Neuronal stem cell (in vitro differentiated cells): ENCODE data around the gene OTOG. TPM values are rescaled to one million over a fixed set of nuclear protein-coding genes. Genes with fewer than 3 reads are reported as not detected.
A peak's percentile ranks its signal among the peaks of the same experiment; 100 is the strongest.

Source experiments
- DNase-seq: peaks from one replicate; pipeline ENCODE4 v3.0.0-alpha.2; 2013; ENCODE audit warnings: low spot score
- H2AFZ ChIP-seq: one replicate; pipeline ENCODE4 v1.6.1; 2013; ENCODE audit warnings: mild to moderate bottlenecking, low read length, inconsistent platforms
- H2AK5ac ChIP-seq: 2 replicates; pipeline ENCODE4 v1.6.1; 2013; ENCODE audit warnings: low read depth, mild to moderate bottlenecking, inconsistent platforms, low read length, moderate library complexity, mixed read lengths
- H2BK120ac ChIP-seq: 2 replicates; pipeline ENCODE4 v1.6.1; 2013; ENCODE audit warnings: low read depth, mild to moderate bottlenecking, inconsistent platforms, low read length, moderate library complexity, mixed read lengths
- H2BK12ac ChIP-seq: one replicate; pipeline ENCODE4 v1.6.1; 2013; ENCODE audit warnings: low read length, inconsistent platforms
- H2BK15ac ChIP-seq: 2 replicates; pipeline ENCODE4 v1.6.1; 2013; ENCODE audit warnings: mild to moderate bottlenecking, low read length, inconsistent platforms, mixed read lengths
- H2BK5ac ChIP-seq: one replicate; pipeline ENCODE4 v1.6.1; 2013; ENCODE audit warnings: inconsistent platforms, mild to moderate bottlenecking, low read length, moderate library complexity
- H3K14ac ChIP-seq: one replicate; pipeline ENCODE4 v1.6.1; 2013; ENCODE audit warnings: low read length, inconsistent platforms
- H3K18ac ChIP-seq: 2 replicates; pipeline ENCODE4 v1.6.1; 2013; ENCODE audit warnings: low read length, inconsistent platforms
- H3K23ac ChIP-seq: 2 replicates; pipeline ENCODE4 v1.6.1; 2013; ENCODE audit warnings: low read depth, mild to moderate bottlenecking, mixed read lengths, low read length, inconsistent platforms; ENCODE audit not compliant: poor library complexity
- H3K27ac ChIP-seq: replicated peaks from 3 replicates; pipeline ENCODE4 v1.5.1; 2013; ENCODE audit warnings: low read length, inconsistent platforms
- H3K27me3 ChIP-seq, 3 experiments: 2 replicates each; pipeline ENCODE4 v1.6.1; 2013; ENCODE audit warnings: low read length in 3 of 3, mild to moderate bottlenecking in 2 of 3, inconsistent platforms in 1 of 3, low read depth in 1 of 3, mixed read lengths in 1 of 3, moderate library complexity in 1 of 3; ENCODE audit not compliant: control insufficient read depth in 3 of 3, insufficient read depth in 3 of 3
- H3K36me3 ChIP-seq, 2 donors: replicated peaks in 1 of 2; 2 replicates each; pipeline ENCODE4 v1.6.1; 2013; ENCODE audit warnings: low read length in 2 of 2; ENCODE audit not compliant: control insufficient read depth in 2 of 2, insufficient read depth in 2 of 2
- H3K4ac ChIP-seq: 2 replicates; pipeline ENCODE4 v1.6.1; 2013; ENCODE audit warnings: inconsistent platforms, mild to moderate bottlenecking, low read length, moderate library complexity
- H3K4me1 ChIP-seq, 2 donors: 1 replicate in 1 of 2; 2 replicates in 1 of 2; pipeline ENCODE4 v1.6.1; 2013; ENCODE audit warnings: low read length in 2 of 2, low read depth in 1 of 2; ENCODE audit not compliant: control insufficient read depth in 2 of 2, insufficient read depth in 1 of 2
- H3K4me2 ChIP-seq: one replicate; pipeline ENCODE4 v1.6.1; 2013; ENCODE audit warnings: mild to moderate bottlenecking, low read length, inconsistent platforms; ENCODE audit not compliant: insufficient read depth, poor library complexity, severe bottlenecking
- H3K4me3 ChIP-seq, 2 donors: 2 replicates each; pipeline ENCODE4 v1.5.1; 2013; ENCODE audit warnings: low read length in 2 of 2, mild to moderate bottlenecking in 2 of 2, inconsistent platforms in 1 of 2, moderate library complexity in 1 of 2
- H3K79me1 ChIP-seq: one replicate; pipeline ENCODE4 v1.6.1; 2013; ENCODE audit warnings: low read depth, mild to moderate bottlenecking, inconsistent platforms, low read length, moderate library complexity
- H3K9ac ChIP-seq: one replicate; pipeline ENCODE4 v1.6.1; 2013; ENCODE audit warnings: mild to moderate bottlenecking, low read depth, low read length, inconsistent platforms; ENCODE audit not compliant: poor library complexity
- H3K9me3 ChIP-seq, 2 donors: replicated peaks in 1 of 2; 2 replicates each; pipeline versions ENCODE3 to v1.6.1; 2013; ENCODE audit warnings: low read length in 2 of 2, mild to moderate bottlenecking in 2 of 2, inconsistent platforms in 1 of 2, low read depth in 1 of 2, mixed read lengths in 1 of 2, moderate library complexity in 1 of 2; ENCODE audit not compliant: control insufficient read depth in 2 of 2, insufficient read depth in 1 of 2
- H4K8ac ChIP-seq: one replicate; pipeline ENCODE4 v1.6.1; 2013; ENCODE audit warnings: low read depth, mild to moderate bottlenecking, inconsistent platforms, low read length, moderate library complexity
- H4K91ac ChIP-seq: one replicate; pipeline ENCODE4 v1.6.1; 2013; ENCODE audit warnings: low read length, low read depth, mild to moderate bottlenecking, inconsistent platforms; ENCODE audit not compliant: poor library complexity
- WGBS, 2 donors: extraction: QIAGEN DNeasy Blood & Tissue Kit; methylation state at CpG; one replicate each; pipeline ENCODE4 v1.1.7; 2013; ENCODE audit warnings: missing lambda C conversion rate in 2 of 2, mixed read lengths in 1 of 2; ENCODE audit not compliant: insufficient read length in 2 of 2, insufficient replicate concordance in 1 of 2; ENCODE audit errors: extremely low coverage in 2 of 2; 5-methylcytosine and 5-hydroxymethylcytosine counted together
- polyA plus RNA-seq, 2 experiments: library from polyadenylated mRNA; stranded (reverse); fragments of 200-250 nt; gene quantifications; one replicate each; pipeline ENCODE4 v1.2.3, GENCODE V29; 2013

The OTOG gene
- polyA plus RNA-seq (2013, experiment 1 of 2), result 0.35 TPM
- 0.37 TPM for polyA plus RNA-seq (2013, experiment 2 of 2)

GRCh38 chr11:17547051-17547577 is at the start of gene OTOG:
OTOG (plus strand) TSS chr11:17547259; CDS start chr11:17547373, 114 bp downstream.
- Histone ChIP-seq H3K9me3 (no peaks in the 10 kb centered on the region), H2AK5ac (no peak within 1 kb of the TSS), H3K27ac (no peak within 1 kb of the TSS), H2BK12ac (no peak within 1 kb of the TSS), H3K27me3 (peaks cover 0 to 43% (median 17%) of the 10 kb centered on the region in 3 experiments), H4K91ac (no peak within 1 kb of the TSS), H3K4me3 (peak within 1 kb of the TSS in 1 of 2 donors; percentile 43), H4K8ac (no peak within 1 kb of the TSS), H3K79me1 (no peaks in the 10 kb centered on the region), H3K14ac (peak within 1 kb of the TSS; percentile 57), H2AFZ (peak within 1 kb of the TSS; percentile 76), H3K4me2 (peak within 1 kb of the TSS; percentile 55), H3K36me3 (no peaks in the 10 kb centered on the region), H3K18ac (peak within 1 kb of the TSS; percentile 84), H2BK5ac (no peak within 1 kb of the TSS), H2BK15ac (peak within 1 kb of the TSS; percentile 95), H3K4ac (peak within 1 kb of the TSS; percentile 15), H3K4me1 (peaks cover 0 to 14% of the 10 kb centered on the region in 2 donors), H2BK120ac (no peak within 1 kb of the TSS), H3K23ac (peak within 1 kb of the TSS; percentile 70), H3K9ac (peak within 1 kb of the TSS; percentile 75)
- DNase-seq, result peak; percentile 58
- no CpG with 5 or more reads among the region's 20 CpGs for WGBS, 2 donors

- Histone ChIP-seq H4K91ac (no peak overlapping the region), H3K27me3 (peaks cover 0 to 5% (median 0%) of the 10 kb centered on the region in 3 experiments), H2AK5ac (peak overlapping the region; percentile 14), H3K4ac (no peak overlapping the region), H3K79me1 (no peaks in the 10 kb centered on the region), H2BK120ac (no peak overlapping the region), H3K9me3 (no peaks in the 10 kb centered on the region), H3K4me1 (peaks cover 0 to 2% of the 10 kb centered on the region in 2 donors), H3K23ac (peak overlapping the region; percentile 66), H3K4me3 (no peak overlapping the region), H2AFZ (no peak overlapping the region), H2BK15ac (no peak overlapping the region), H3K9ac (peak overlapping the region; percentile 45), H4K8ac (no peak overlapping the region), H3K4me2 (no peak overlapping the region), H2BK12ac (no peak overlapping the region), H3K18ac (peak overlapping the region; percentile 41), H3K14ac (no peak overlapping the region), H2BK5ac (no peak overlapping the region), H3K36me3 (no peaks in the 10 kb centered on the region), H3K27ac (no peak overlapping the region)
- WGBS, 2 donors, result no CpG with 5 or more reads among the region's 4 CpGs
- no peak for DNase-seq
These were observed 49.0 kb upstream of the OTOG start for GRCh38 chr11:17498058-17498457.

- H2BK12ac ChIP-seq, result no peak overlapping the region
- no peak overlapping the region for H4K91ac ChIP-seq
- no peak overlapping the region for H3K27ac ChIP-seq
- H2BK5ac ChIP-seq, result no peak overlapping the region
- no peaks in the 10 kb centered on the region for H3K36me3 ChIP-seq
- H3K9me3 ChIP-seq, result no peaks in the 10 kb centered on the region
- H3K9ac ChIP-seq, result no peak overlapping the region
- H3K4me2 ChIP-seq, result no peak overlapping the region
- H2BK15ac ChIP-seq, result no peak overlapping the region
- H3K27me3 ChIP-seq, result peaks cover 0 to 5% (median 0%) of the 10 kb centered on the region in 3 experiments
- no peaks in the 10 kb centered on the region for H3K79me1 ChIP-seq
- H3K23ac ChIP-seq, result no peak overlapping the region
- no peak overlapping the region for H2BK120ac ChIP-seq
- H3K4ac ChIP-seq, result no peak overlapping the region
- H3K4me3 ChIP-seq, result no peak overlapping the region
- H3K4me1 ChIP-seq, result peaks cover 0 to 2% of the 10 kb centered on the region in 2 donors
- no peak overlapping the region for H3K18ac ChIP-seq
- no peak overlapping the region for H2AFZ ChIP-seq
- no peak for DNase-seq
- no peak overlapping the region for H3K14ac ChIP-seq
- H4K8ac ChIP-seq, result no peak overlapping the region
- no CpG with 5 or more reads among the region's 5 CpGs for WGBS, 2 donors
- H2AK5ac ChIP-seq, result no peak overlapping the region
These were observed 48.6 kb upstream of the OTOG start for GRCh38 chr11:17498475-17498874.

GRCh38 chr11:17500673-17501072 is 46.4 kb upstream of the OTOG start:
- Histone ChIP-seq H3K9ac (no peak overlapping the region), H3K4ac (no peak overlapping the region), H4K8ac (peak overlapping the region; percentile 93), H3K27me3 (peaks cover 0 to 5% (median 0%) of the 10 kb centered on the region in 3 experiments), H3K4me3 (no peak overlapping the region), H3K23ac (peak overlapping the region; percentile 44), H3K9me3 (no peaks in the 10 kb centered on the region), H3K4me2 (no peak overlapping the region), H2AK5ac (peak overlapping the region; percentile 2), H2BK15ac (no peak overlapping the region), H4K91ac (no peak overlapping the region), H2BK5ac (no peak overlapping the region), H3K4me1 (peaks cover 0 to 3% of the 10 kb centered on the region in 2 donors), H2BK120ac (no peak overlapping the region), H3K18ac (peak overlapping the region; percentile 23), H2AFZ (no peak overlapping the region), H3K79me1 (no peaks in the 10 kb centered on the region), H3K36me3 (no peaks in the 10 kb centered on the region), H2BK12ac (no peak overlapping the region), H3K27ac (no peak overlapping the region), H3K14ac (no peak overlapping the region)
- WGBS, 2 donors, result no CpG with 5 or more reads among the region's 12 CpGs
- no peak for DNase-seq
